Spleen (tissue), 7 donors: ENCODE measurements around the gene LAMC3.

Experiments
- CTCF ChIP-seq, 11 experiments: fragments of 200-600 bp in 7 of 11; fragments of 450-650 bp in 4 of 11; sonication (generic) in 4 of 11; IDR thresholded peaks in 8 of 11; conservative IDR thresholded peaks in 3 of 11; 1 replicate in 7 of 11; 2 replicates in 4 of 11; pipeline versions ENCODE4 v1.4.0 to v1.8.0; 2016 to 2021; ENCODE audit warnings: antibody characterized with exemption in 11 of 11, inconsistent platforms in 4 of 11, mild to moderate bottlenecking in 1 of 11
- POLR2A ChIP-seq, 3 donors: fragments of 450-650 bp; IDR thresholded peaks; one replicate each; pipeline ENCODE4 v1.5.1; 2017; ENCODE audit warnings: antibody characterized with exemption in 3 of 3, mild to moderate bottlenecking in 1 of 3
- POLR2AphosphoS5 ChIP-seq, 3 donors: sonication (generic); formaldehyde crosslinking; IDR thresholded peaks; one replicate each; pipeline ENCODE4 v1.5.1; 2017; ENCODE audit warnings: antibody characterized with exemption in 3 of 3
- donor health status: DM: no; HTN: no; CAD: no; lungs with moderate emphysema.
- donor health status: DM: no; HTN: no; CAD: no.
- donor health status: DM: no; HTN: no; CAD: no.

GRCh38 chr9:131068076-131068816 is 59.3 kb downstream of the LAMC3 start:
- TF ChIP-seq POLR2A (IDR thresholded peaks at IDR 0.05) (no peak), CTCF (IDR thresholded peaks at IDR 0.05 in 8 of 11, conservative IDR thresholded peaks at IDR 0.05 in 3 of 11) (no peak), POLR2AphosphoS5 (IDR thresholded peaks at IDR 0.05) (no peak)
